ENCODE data around the gene MMS22L.

Gene MMS22L, protein sequence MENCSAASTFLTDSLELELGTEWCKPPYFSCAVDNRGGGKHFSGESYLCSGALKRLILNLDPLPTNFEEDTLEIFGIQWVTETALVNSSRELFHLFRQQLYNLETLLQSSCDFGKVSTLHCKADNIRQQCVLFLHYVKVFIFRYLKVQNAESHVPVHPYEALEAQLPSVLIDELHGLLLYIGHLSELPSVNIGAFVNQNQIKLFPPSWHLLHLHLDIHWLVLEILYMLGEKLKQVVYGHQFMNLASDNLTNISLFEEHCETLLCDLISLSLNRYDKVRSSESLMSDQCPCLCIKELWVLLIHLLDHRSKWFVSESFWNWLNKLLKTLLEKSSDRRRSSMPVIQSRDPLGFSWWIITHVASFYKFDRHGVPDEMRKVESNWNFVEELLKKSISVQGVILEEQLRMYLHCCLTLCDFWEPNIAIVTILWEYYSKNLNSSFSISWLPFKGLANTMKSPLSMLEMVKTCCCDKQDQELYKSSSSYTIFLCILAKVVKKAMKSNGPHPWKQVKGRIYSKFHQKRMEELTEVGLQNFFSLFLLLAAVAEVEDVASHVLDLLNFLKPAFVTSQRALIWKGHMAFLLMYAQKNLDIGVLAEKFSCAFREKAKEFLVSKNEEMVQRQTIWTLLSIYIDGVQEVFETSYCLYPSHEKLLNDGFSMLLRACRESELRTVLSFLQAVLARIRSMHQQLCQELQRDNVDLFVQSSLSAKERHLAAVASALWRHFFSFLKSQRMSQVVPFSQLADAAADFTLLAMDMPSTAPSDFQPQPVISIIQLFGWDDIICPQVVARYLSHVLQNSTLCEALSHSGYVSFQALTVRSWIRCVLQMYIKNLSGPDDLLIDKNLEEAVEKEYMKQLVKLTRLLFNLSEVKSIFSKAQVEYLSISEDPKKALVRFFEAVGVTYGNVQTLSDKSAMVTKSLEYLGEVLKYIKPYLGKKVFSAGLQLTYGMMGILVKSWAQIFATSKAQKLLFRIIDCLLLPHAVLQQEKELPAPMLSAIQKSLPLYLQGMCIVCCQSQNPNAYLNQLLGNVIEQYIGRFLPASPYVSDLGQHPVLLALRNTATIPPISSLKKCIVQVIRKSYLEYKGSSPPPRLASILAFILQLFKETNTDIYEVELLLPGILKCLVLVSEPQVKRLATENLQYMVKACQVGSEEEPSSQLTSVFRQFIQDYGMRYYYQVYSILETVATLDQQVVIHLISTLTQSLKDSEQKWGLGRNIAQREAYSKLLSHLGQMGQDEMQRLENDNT

DNA sequence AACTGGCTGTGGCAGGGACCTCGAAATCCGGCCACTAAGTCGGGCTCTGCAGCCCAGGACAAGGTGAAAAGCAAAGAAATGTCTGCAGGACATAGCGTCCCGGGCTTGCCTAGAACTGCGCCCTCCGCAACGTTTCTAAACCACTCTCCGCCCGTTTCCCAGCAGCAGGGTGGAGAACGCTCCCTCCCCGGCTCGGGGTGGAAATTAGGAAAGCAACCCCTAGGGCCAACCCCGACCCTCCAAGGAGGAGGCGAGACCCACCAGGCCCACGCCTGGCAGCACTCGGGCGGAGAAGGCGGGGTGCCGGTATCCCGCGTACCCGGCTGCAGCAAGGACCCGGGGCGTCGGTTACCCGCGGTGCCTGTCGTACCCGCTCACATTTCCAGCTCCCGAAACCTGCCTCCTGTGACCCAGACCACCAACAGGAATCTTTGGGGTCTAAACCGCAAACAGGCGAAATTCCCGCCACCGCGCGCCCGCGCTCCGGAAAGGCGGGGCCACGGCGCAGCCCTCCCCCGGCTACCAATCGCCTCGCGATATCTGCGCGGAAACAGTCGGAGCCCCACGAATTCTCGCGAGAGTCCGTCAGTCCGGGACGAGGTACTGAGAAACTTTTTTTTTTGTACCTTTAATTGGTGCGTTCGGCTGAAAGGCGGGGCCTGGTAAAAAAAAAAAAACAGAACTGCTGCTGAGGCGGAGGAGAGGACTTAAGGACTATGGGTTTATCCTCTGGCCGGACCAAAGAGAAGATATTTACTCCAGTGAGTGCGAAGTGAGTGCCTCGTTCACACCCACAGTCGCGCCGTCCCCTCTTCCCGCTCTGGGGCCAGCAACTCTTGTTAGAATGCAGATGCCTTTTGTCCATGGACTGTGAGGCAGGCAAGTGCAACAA is at the start of gene MMS22L:
Gene MMS22L (minus strand): TSS at position 491 of the 892 bp plus-strand sequence. CDS start 739 bp downstream, outside the sequence.
- DNase-seq (ENCODE audit: low read depth in 2 of 2), result peak; percentile 75 to 76

GRCh38 chr6:97322811-97323210 is 39.8 kb upstream of the MMS22L start:
- no peak for DNase-seq (ENCODE audit: low read depth in 2 of 2)

GRCh38 chr6:97322226-97322625 is 39.2 kb upstream of the MMS22L start:
- no peak for DNase-seq (ENCODE audit: low read depth in 2 of 2)

DNA sequence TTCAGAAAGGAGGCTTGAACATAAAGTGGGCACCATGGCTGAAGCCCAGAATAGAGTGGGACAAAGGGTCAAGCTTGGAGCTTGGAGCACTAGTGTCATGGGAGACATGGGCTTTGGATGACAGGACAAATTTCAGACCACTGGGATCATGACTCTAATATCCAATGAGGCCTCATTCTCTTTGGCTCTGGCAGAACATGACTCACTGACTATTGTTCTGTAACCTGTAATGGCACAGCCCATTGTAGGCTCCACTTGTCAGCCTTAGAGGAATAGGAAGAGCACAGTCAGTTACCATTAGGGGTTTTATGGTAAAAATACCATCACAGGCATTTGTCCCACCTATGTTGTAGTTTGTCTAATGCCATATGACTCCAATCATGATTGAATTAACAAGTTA is 34.0 kb upstream of the MMS22L start:
- no peak for DNase-seq (ENCODE audit: low read depth in 2 of 2)

DNA sequence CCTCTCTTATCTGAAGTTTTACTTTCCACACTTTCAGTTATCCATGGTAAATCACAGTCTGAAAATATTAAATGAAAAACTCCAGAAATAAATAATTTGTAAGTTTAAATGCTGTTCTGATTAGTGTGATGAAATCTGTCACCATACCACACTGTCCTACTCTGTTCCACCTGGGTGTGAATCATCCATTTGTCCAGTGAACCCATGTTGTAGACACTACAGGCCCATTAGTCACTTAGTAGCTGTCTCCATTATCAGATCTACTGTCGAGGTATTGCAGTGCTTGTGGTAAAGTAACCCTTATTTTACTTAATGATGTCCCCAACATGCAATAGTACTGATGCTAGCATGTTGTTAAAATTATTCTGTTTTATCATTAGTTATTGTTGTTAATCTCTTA is 29.2 kb upstream of the MMS22L start:
- DNase-seq (ENCODE audit: low read depth in 2 of 2), result no peak

- DNase-seq (ENCODE audit: low read depth in 2 of 2), result no peak
Measured at GRCh38 chr6:97306544-97307320, 23.7 kb upstream of the MMS22L start.

DNA sequence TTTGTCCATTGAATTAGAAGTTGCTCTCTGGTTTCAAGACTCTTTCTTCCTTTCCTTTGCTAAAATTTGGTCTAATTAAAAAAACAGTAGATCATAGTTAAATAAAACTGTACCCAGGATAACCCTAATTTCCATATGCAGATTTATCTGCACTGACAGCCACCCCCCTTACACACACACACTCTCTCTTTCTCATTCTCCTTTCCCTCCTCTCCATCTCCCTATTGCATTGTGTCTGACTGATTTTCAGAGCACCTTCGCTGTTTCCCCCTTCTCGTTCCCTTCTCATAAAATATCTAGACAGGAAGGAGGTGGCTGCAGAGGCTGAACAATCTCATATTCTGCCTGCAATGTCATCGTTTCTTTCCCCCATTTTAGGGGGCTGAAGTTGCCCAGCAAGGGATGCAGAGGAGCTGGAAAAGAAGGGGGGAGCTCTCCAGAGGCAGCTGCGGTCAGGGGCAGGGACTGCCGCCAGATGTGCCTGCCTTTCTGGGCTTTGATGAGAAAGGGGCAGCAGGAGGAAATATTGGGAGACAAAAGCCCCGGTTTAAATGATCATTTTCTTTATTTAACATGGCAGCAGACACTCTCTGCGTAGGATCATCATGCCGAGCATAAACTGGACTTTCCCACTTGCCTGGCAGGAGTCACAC is 22.5 kb upstream of the MMS22L start:
- no peak for DNase-seq (ENCODE audit: low read depth in 2 of 2)

DNA sequence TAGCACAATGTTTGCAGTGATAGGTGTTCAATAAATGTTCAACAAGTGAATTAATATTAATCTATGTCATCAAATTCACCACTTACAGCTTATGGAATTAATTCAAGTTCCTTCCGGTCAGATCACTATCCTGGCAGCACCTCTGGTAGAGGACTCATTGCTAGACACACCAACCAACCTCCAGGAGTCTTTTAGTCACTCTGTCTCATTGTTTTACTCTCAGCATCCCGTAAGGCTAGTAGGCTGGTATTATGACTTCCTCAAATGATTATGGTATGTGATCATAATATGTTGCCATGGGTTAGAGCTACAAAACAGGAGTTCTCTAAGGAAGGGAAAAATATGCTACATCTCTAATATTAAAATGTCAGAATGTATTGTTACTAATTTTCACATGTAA is 21.7 kb upstream of the MMS22L start:
- no peak for DNase-seq (ENCODE audit: low read depth in 2 of 2)

GRCh38 chr6:97294451-97294850 is 11.4 kb upstream of the MMS22L start:
- DNase-seq (ENCODE audit: low read depth in 2 of 2), result no peak

DNA sequence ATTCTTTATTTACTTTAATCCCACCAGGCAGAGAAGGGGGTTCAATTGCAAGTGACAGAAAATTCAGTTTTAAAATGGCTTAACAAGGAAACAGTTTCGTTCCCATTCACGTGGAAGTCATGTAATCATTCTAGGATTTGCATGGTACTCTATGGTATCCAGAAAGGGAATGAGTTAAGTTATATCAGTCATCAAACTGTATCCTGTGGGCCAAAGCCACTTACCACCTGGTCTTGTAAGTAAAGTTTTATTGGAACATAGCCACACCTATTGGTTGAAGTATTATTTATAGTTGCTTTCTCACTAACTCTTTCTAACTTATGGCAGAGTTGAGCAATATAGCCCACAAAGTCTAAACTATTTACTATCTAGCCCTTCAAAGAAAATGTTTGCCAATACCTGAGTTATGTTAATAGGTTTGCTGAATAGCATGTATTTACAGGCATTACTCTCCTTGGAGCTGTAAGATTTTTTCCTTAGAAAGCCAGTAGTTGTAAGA is 10.2 kb upstream of the MMS22L start:
- DNase-seq (ENCODE audit: low read depth in 2 of 2), result no peak

DNA sequence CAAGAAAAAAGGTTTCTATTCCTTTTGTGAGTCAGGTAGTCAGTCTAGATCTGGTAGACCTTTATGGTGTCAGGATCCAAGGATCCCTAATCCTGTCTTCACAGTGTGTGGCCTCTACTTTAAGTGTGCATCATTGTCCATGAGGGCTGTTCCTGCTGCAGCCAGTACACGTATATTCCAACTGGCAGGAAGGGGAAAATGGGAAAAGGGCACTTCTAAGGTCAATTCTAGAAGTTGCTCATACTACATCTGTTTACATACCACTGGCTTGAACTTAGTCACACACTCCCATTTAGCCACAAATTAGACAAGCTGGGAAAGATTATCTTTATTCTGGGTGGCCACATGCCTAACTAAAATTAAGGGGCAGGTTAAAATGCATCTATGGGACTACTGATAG is 9.7 kb upstream of the MMS22L start:
- DNase-seq (ENCODE audit: low read depth in 2 of 2), result no peak

DNA sequence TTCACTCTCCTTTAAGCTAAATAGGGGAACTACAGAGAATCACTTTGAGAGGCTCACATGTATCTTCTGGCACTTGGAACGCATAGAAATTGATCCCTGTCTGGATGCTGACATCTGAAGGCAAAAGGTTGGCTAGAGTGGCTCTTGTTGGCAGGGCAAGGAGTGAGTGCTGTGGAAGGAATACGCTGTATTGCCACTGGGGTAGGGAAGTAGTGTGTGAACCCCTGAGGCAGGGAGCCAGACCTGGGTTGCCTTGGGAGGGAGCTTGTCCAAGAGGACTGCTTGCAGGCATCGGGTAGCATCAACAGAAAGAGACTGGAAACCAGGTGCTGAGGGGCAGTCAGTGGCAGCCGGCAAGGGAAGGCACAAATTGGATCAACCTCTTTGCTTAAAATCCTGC is 8.9 kb upstream of the MMS22L start:
- DNase-seq (ENCODE audit: low read depth in 2 of 2), result no peak

DNA sequence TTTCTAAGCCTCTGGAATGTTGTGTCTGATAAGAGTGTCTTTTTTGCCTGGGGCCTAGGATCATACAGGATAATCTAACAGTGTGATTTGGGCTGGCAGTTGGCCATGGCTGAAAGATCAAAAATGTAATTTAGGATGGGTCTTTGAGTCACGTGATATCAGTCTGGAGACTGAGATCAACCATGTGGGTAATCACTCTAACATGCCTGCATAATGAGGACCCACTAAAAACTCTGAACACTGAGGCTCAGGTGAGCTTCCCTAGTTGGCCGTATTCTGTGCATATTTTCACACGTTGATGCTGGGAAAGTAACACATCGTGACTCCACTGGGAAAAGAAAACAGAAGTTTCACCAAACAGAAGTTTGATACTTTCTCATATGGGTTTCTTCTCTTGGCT is 6.3 kb upstream of the MMS22L start:
- no peak for DNase-seq (ENCODE audit: low read depth in 2 of 2)

- DNase-seq (ENCODE audit: low read depth in 2 of 2), result no peak
Measured at GRCh38 chr6:97288188-97288587, 5.2 kb upstream of the MMS22L start.

- DNase-seq (ENCODE audit: low read depth in 2 of 2), result no peak
Measured at GRCh38 chr6:97282238-97282725, 734 bp downstream of the MMS22L start.

- DNase-seq (ENCODE audit: low read depth in 2 of 2), result no peak
Measured at GRCh38 chr6:97280766-97281165, 2.2 kb downstream of the MMS22L start.

DNA sequence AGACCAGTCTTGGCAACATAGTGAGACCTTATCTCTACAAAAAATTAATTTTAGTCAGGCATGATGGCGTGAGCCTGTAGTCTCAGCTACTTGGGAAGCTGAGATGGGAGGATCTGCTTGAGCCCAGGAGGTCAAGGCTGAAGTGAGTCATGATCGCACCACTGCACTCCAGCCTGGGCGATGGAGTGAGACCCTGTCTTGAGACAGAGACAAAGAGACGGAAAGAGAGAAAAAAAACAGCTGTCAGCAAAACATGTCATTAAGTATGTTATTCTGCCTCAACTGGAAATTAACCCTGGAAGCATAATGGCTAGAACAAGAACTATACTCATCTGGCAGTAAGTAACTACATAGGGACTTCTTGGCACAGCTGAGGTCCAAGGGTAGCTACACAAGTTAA is 7.2 kb downstream of the MMS22L start:
- DNase-seq (ENCODE audit: low read depth in 2 of 2), result no peak

- DNase-seq (ENCODE audit: low read depth in 2 of 2), result no peak
Measured at GRCh38 chr6:97269821-97270220, 13.2 kb downstream of the MMS22L start.

- DNase-seq (ENCODE audit: low read depth in 2 of 2), result no peak
Measured at GRCh38 chr6:97262676-97263075, 20.3 kb downstream of the MMS22L start.

All from stimulated activated CD4-positive, alpha-beta T cell treated with anti-CD3 and anti-CD28 coated beads, Interleukin-1b, Interleukin-23, amount 100 ng/mL, for 1 hour (primary cell).